ENCODE results near the gene POLR1B. TPM values are rescaled to one million over a fixed set of nuclear protein-coding genes. Genes with fewer than 3 reads are reported as not detected.

POLR1B gene
- total and polyA plus RNA-seq, 10 of the 15 experiments (the other 5 are each of a cell fraction or from before 2014, with no cell fraction given): 13.4 to 55.8 (median 35.9) TPM

DNA sequence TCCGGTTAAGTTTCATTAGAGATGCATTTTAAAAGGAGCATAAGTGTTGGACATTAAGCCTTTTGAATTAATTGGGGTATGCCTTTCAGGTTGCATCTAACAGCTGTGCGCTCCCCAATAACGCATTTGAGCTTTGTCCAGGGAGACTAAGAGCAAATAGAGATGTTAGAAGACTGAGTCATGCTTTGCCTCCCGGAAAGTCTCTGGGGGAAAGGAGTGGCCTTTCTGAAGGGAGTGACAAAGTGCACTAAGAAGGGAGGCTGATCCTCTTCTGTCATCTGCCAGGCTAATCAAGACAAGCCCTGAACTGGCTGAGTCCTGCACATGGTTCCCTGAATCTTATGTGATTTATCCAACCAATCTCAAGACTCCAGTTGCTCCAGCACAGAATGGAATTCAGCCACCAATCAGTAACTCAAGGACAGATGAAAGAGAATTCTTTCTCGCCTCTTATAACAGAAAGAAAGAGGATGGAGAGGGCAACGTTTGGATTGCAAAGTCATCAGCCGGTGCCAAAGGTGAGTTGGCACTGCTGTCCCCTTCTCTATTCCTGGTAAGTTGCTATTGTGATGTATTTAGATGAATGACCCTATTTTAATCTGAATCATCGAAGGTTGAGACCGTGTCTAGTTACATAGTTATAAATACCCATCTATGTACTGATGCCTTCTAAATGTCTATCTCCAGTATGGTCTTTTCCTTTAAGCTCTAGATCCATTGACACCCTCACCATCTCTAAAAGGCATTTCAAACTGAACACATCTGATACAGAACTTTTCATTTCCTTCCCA is 48.2 kb upstream of the POLR1B start:
- CTCF ChIA-PET: interaction anchor here (0.6 to 1.6 kb wide), 2 partner anchors 10 to 13 kb away, joined by 4 to 8 read pairs; no protein-coding TSS in a partner anchor
- FAIRE-seq (no peak), ATAC-seq (no peak), DNase-seq (ENCODE audit: low read depth, low spot score) (no peak)
- SMC1A ChIA-PET (ENCODE audit: uncharacterized antibody, unreplicated experiment): interaction anchor here (1.0 to 1.3 kb wide), 2 partner anchors 10 to 23 kb away, joined by 3 to 6 read pairs; no protein-coding TSS in a partner anchor
- Histone ChIP-seq H3K36me3 (ENCODE audit: control insufficient read depth in 2 of 2, insufficient read depth in 2 of 2, low read length in 1 of 2) (no peaks in the 10 kb centered on the region), H3K4me3 (no peak overlapping the region), H3K79me2 (ENCODE audit: control insufficient read depth, insufficient read depth, low read length) (no peaks in the 10 kb centered on the region), H3K4me2 (ENCODE audit: control insufficient read depth, insufficient read depth) (no peak overlapping the region), H3K4me1 (ENCODE audit: control insufficient read depth, insufficient read depth, low read length) (no peaks in the 10 kb centered on the region), H3K9ac (ENCODE audit: control insufficient read depth, insufficient read depth, low read length) (no peak overlapping the region), H4K20me1 (ENCODE audit: control insufficient read depth, insufficient read depth) (no peaks in the 10 kb centered on the region), H3K27ac (ENCODE audit: control insufficient read depth, insufficient read depth) (no peak overlapping the region), H3K27me3 (replicated peaks in 1 of 2; ENCODE audit: control insufficient read depth in 2 of 2, insufficient read depth in 2 of 2, low read length in 1 of 2) (no peaks in the 10 kb centered on the region), H3K9me3 (replicated peaks; ENCODE audit: control insufficient read depth, insufficient read depth, low read length) (no peaks in the 10 kb centered on the region), H2AFZ (ENCODE audit: control insufficient read depth, low read depth, low read length) (no peak overlapping the region)
- intact Hi-C loops (cut with micrococcal nuclease; ENCODE audit: unreplicated experiment) (no loop called here), in situ Hi-C loops (cut with MboI) (no loop called here)
- POLR2A ChIA-PET: interaction anchor here (0.6 to 0.7 kb wide), 2 partner anchors 16 to 26 kb away, joined by 3 to 6 read pairs; no protein-coding TSS in a partner anchor
- TF ChIP-seq REST (IDR thresholded peaks at IDR 0.05; ENCODE audit: low read depth, low read length) (no peak), ASH2L (IDR thresholded peaks at IDR 0.05; ENCODE audit: borderline replicate concordance, low read depth) (no peak), IKZF2 (IDR thresholded peaks at IDR 0.05) (no peak), PAX5 (IDR thresholded peaks at IDR 0.05; ENCODE audit: borderline replicate concordance, low read depth, low read length) (no peak), BMI1 (IDR thresholded peaks at IDR 0.05; ENCODE audit: borderline replicate concordance) (no peak), NR2C2 (IDR thresholded peaks at IDR 0.05; ENCODE audit: borderline replicate concordance, control insufficient read depth, insufficient read length, low read depth) (no peak)
- TF ChIP-seq, protein P1, sequence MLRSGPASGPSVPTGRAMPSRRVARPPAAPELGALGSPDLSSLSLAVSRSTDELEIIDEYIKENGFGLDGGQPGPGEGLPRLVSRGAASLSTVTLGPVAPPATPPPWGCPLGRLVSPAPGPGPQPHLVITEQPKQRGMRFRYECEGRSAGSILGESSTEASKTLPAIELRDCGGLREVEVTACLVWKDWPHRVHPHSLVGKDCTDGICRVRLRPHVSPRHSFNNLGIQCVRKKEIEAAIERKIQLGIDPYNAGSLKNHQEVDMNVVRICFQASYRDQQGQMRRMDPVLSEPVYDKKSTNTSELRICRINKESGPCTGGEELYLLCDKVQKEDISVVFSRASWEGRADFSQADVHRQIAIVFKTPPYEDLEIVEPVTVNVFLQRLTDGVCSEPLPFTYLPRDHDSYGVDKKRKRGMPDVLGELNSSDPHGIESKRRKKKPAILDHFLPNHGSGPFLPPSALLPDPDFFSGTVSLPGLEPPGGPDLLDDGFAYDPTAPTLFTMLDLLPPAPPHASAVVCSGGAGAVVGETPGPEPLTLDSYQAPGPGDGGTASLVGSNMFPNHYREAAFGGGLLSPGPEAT (IDR thresholded peaks at IDR 0.05; ENCODE audit: low read depth): no peak
- WGBS (ENCODE audit: insufficient coverage, insufficient replicate concordance, low lambda C conversion rate, missing lambda C conversion rate): 91% methylated on average over 9 of the region's 9 CpGs
- RAD21 ChIA-PET (ENCODE audit: unreplicated experiment): no interaction called here
- TSS peak; percentile 43 for BruUV-seq (replicated peaks)

Data from GM12878 (cell line).